ENCODE data around the gene ACTG1.

DNA sequence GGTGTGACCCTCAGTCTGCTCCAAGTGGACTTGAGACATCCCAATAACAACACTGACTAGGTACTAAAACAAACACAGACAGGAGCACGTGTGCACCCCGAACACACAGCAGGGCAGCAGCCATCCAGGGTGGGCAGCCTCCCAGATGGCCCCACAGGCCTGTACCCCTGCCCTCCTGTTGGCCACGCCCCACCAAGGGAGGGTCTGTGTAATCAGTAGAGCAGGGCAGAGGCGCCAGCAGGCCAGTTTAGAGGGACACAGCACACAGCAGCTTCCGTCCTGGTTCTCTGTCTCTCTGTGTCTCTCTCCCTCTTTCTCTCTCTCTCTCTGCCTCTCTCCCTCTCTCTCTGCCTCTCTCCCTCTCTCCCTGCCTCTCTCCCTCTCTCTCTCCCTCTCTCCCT lies 21.4 kb downstream of the ACTG1 start:
- TF ChIP-seq, protein P1, sequence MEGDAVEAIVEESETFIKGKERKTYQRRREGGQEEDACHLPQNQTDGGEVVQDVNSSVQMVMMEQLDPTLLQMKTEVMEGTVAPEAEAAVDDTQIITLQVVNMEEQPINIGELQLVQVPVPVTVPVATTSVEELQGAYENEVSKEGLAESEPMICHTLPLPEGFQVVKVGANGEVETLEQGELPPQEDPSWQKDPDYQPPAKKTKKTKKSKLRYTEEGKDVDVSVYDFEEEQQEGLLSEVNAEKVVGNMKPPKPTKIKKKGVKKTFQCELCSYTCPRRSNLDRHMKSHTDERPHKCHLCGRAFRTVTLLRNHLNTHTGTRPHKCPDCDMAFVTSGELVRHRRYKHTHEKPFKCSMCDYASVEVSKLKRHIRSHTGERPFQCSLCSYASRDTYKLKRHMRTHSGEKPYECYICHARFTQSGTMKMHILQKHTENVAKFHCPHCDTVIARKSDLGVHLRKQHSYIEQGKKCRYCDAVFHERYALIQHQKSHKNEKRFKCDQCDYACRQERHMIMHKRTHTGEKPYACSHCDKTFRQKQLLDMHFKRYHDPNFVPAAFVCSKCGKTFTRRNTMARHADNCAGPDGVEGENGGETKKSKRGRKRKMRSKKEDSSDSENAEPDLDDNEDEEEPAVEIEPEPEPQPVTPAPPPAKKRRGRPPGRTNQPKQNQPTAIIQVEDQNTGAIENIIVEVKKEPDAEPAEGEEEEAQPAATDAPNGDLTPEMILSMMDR (IDR thresholded peaks at IDR 0.05): no peak
- TF ChIP-seq POLR2A (IDR thresholded peaks at IDR 0.05; ENCODE audit: low read depth): no peak
- TF ChIP-seq POLR2AphosphoS5 (IDR thresholded peaks at IDR 0.05): no peak

Measured in esophagus muscularis mucosa (tissue), 3 donors.